ELR (cell line): Measurements from ENCODE around the gene DHCR7.
A peak's percentile ranks its signal among the peaks of the same experiment; 100 is the strongest.

Experiments
- DNase-seq: peaks from one replicate; pipeline ENCODE4 v3.0.0-alpha.2; 2015; ENCODE audit warnings: low read depth

Gene DHCR7

DNA sequence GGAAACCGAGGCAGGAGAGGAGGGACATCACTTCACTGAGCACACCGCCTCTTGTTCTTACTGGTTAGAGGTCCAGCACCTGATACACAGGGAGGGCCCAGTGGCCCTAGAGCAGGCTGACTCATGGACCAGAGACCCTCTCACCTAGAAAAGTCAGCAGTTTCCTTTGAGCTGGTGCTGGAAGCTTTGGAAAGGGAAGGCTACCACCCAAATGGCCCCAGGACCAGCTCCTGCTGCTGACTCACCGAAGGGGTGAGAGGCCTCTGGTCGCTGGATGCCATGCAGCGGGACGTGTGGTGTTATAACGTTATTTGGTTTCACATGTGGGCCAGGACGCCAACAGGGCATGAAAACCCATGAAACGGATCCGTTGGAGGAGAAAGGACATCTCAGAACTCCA, 8.6 kb upstream of the DHCR7 start:
- DNase-seq: no peak

DNA sequence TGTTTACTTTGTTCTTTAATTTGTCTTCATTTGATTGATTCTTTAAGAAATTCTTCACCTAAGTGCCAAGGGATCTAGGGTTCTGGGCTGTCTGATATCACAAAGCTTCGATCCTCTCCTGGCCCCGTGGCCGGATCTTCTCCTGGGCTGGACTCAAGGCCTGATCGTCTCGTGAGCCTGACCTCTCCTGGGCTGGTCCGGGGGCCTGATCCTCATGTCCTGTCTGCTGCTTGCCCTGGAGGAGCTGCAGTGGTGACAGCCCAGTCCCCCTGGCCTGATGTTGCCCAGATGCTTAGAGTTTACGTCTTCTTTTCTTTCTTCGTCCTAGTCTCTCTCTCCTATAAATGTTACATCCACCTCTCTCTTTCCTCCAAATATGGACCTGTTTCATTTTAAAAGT, 8.1 kb upstream of the DHCR7 start:
- no peak for DNase-seq

DNA sequence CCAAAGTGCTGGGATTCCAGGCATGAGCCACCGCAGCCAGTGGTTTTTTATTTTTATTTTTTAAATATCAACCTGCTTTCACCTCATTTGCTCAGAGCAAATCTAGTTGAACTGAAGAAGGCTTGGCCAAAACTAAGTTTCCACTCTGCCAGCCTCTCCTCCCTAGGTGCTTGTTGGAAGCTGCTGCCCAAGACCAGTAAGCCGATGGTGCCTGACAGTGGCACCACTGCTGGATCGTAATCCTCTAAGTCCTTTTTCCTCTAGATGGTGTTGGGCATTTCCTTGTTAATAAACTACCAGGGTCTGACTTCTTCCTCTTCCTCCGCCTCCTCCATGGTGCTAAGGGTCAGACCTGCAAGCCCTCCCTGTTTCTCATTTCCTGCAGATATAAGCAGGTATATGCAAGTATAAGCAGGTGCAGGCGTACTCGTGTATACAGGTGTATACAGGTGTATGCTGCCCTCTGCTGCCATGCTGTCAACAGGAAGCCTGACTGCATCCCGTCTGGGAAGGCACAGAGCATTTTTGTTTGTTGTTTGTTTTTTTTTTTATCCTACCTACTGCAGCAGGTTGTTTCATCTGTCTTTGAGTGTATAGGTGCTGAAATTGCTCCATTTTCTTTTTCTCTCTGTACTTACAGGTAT, 6.4 kb upstream of the DHCR7 start:
- DNase-seq: no peak

DNA sequence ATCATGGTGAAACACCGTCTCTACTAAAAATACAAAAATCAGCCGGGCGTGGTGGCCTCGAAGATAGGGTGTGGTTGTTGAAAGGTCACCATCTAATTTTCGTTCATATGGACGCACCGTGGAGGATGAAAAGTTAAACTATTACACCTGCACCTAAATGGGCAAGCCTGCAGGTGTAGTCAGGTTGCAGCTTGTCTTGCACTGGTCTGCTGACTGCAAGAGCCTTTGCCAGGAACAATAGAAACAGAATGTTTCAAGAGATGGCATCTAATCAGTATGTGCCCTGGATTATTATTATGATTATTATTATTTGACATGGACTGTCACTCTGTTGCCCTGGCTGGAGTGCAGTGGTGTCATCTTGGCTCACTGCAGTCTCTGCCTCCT, 5.7 kb upstream of the DHCR7 start:
- DNase-seq: no peak

DNA sequence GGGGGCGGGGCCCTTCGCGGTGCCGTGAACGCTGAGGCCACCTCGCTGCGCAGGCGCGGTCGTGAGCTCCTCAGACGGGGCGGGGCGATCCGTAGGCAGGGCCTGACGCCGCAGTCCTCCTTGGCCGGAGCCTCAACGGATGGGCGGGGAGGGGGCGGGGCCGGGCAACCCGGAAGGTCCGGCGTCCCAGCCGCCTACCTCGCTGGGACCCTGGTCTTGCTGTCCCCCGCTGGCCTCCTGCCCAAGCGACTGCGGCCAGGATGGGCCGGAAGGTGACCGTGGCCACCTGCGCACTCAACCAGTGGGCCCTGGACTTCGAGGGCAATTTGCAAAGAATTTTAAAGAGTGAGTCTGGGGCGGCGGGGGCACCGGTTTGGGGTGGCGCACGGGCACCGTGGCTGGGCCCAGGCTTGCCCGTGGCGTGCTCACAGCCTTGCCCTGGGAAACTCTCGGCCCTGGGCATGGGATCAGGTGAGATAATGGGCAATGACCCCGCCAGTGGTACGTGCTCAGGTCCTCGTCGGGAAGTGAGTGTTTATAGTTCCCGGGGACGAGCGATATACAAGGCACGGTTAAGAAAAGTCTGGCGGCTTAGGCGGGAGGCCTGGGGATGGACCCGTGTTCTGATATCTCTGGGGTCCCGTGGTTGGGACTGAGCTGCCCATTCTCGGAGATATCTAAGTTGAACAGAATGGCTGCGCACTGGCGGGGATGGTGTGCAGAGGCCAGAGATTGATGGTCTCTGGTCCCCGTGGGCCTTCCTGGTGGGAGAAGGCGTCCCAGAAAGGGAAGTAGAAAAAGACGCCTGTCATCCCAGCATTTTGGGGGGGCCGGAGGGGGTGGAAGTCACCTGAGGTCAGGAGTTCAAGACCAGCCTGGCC, 5.1 kb upstream of the DHCR7 start, which contains the start of gene NADSYN1:
Gene NADSYN1, plus strand, starts transcription at position 167 of the 881 bp plus-strand sequence. Its CDS starts 94 bp downstream, at position 261.
- DNase-seq: peak; percentile 95

DNA sequence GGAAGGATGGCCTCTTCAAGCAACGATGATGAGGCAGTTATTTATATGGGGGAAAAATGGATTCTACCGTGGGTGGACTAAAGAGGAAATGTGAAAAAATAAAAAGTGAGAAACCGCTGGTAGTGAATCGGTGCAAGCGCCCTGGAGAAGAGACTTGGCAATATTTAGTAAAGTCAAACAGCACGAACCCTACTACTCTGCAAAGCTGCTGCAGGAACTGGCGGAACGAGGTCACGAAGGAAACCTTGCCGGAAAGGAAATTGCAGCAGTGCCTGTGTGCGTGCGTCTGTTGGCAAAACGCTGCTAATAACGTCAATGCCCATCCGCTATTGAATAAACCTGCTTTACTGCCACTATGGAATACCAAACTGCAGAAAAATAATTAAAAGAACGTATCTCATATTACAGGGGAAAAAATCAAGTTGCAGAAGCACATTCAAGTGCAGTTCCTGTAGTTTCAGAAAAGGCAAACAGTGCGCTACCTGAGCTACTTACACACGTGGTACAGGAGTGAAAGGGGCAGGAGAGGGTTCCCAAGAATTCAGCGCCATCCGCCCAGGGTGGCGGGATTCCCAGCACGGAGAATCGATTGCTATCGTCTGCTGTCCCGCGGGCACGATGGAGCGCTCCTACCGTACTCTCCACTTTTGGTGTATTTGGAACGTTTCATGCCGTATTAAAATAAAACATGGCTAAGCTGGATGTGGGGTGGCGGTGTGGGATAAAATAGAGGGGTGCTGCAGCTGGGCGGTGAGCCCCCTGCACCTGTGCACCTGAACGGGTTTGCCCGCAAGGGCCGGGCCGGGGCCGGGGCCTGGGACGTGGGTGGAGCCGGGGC, 4.2 kb upstream of the DHCR7 start:
- no peak for DNase-seq

DNA sequence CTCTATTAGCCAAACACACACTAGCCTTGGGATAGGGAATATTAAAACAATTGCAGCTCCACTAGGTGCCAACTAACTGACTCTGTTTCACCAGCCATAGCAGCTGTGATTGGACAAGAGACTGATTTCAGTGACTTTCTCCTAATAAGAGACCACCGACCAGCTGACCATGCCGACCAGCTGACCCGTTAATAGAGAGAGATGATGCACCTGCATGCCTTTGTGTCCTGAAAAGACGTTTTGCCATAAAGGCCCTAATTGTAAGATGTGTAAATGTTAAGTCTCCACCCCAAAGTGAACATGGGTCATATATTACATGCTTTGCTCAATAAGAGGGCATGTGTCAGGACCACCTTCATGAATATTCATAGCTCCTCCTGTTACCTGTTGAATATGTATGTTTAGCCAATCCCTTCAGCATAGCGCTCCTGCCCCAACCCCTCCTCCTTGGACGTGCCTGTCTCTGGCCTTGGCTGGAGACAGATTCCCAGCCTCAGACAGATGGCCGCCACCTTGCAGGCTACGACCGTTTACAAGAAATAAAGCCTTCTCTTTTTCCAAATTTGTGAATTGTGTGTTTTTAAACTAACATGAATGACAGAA, 3.5 kb upstream of the DHCR7 start:
- DNase-seq: no peak

DNA sequence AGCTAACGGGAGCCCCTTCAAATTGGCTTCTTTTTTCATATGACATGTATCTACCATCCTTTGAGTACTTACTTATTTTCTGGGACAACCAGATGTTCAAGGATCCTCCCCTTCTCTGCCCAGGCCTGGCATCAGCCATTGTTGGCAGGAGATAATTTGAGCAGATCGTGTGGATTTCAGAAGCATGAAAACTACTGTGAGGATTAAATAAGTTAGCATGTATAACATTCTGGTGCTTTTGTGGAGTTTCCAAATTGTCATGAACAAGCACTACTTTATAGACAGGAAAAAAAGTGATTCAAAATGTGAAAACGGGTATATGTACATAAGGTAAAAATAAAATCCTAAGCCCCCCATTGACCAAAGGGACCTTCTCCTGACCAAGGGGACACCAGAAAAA, 2.7 kb upstream of the DHCR7 start:
- DNase-seq: no peak

DNA sequence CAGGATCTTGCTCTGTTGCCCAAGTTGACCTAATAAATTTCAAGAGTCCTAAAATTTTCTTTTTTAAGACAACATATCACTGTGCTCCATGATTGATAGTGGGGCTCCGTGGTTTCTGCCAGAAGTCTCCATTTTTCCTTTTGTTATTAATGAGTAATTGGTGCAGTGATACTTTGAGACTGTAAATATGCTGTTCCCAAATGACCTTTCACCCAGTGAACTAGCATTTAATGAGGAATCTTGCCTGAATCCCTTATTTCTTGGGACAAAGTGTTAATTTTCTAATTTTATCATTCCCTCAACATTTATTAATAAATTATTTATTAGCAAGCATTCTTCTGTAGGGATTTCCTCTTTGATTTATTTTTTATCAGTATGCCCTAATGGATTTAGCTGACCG, 2.3 kb upstream of the DHCR7 start:
- no peak for DNase-seq

DNA sequence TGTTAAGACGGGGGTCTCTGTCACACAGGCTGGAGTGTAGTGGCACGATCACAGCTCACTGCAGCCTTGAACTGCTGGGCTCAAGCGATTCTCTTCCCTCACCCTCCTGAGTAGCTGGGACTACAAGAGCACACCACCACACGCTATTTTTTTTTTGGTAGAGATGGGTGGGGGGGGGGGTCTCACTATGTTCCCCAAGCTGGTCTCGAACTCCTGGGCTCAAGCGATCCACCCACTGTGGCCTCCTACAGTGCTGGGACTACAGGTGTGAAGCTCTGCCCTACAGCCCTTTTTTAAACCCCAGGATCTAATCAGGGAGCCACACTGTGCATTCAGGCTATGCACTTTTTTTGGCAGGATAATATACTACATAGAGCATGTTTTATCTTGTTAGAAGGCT, 1.4 kb upstream of the DHCR7 start:
- no peak for DNase-seq

DNA sequence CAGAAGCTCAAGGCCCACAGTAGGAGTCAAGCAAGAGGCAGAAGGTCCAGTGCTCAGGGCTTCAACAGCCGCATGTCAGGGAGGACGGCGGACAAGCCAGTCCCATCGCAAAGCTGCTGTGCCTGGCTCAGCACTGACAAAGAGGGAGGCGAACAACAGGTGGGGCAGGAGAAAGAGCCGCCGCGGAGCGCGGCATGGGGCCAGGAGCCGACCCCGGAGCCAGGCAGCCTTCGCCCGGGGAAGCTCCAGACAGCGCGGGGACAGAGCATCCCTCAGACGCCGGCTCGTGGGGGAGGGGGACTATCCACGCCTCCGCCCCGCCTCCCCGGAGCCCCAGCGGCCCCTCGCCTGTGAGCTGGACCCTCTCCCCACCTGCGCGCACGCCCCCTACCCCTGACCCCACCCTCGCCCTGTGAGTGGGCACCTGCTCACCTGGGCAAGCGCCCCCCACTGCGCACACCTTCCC, 369 bp downstream of the DHCR7 start:
- DNase-seq: peak; percentile 22

DNA sequence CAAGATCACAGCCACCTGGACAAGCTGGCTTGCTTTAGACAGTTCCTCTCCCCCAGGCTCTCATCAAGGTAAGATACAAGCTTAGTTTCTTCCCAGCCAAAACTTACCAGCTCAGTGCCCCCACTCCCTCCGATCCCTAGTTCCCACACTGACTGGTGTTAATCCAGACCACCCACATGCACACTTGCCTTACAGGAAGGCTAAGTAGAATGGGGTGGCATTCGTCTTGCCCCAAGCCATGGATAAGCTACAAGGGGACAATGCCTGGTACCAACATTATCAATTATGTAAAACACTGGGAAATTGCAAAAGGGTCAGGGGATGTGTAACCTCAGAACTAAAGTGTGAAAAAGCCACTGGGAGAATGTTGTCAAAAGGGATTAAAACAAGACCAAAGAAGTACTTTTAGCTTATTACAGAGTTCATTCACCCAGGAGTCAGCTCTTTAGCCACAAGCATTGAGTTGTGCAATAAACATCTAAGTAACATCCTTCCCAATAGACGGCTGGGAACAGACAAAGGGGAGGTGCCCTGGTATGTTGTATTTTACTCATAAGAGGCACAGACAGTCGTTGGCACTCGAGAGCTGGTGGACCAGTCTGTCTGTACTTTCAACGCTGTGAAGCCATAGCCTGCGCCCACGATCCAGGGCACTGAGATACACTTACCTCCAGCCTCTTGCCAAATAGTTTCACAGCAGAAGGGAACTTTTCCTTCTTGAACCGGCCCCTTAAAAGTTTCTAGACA, 1.1 kb downstream of the DHCR7 start:
- DNase-seq: peak; percentile 57

DNA sequence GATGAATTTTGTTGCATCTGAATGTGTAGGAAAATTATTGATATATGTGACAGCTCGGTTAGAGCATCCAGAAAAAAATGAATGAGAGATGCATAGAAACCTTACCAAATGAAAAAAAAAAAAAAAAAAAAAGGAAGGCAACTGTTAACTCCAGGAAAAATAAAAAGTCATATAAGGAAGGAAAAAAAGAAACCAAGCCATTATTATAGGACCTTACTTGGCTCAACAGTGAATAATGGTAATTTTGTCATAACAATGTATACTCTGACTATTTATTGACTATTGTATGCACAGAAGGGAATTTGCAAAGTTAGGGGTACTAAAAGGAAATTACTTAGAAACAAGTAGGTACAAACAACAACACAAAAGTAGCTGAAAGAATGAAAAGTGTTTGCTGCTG, 2.0 kb downstream of the DHCR7 start:
- DNase-seq: no peak

DNA sequence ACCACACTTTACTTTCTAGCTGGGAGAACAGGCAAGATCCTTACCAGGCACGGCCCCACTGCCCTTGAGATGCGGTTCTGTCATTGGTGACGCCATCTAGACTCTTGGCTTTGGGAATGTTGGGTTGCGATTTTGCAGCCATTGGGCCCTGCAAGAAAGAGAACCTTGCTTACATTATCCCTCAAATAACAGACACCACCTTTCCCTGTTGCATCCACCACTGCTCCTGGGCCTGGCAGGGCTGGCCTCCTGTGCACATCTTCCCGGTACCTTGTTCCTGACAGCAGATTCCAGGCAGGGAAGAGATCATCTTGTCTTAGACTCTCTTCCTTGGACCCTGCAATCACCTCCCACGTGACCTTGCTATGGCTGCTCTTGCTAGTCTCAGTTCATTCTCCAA, 3.4 kb downstream of the DHCR7 start:
- DNase-seq: no peak

DNA sequence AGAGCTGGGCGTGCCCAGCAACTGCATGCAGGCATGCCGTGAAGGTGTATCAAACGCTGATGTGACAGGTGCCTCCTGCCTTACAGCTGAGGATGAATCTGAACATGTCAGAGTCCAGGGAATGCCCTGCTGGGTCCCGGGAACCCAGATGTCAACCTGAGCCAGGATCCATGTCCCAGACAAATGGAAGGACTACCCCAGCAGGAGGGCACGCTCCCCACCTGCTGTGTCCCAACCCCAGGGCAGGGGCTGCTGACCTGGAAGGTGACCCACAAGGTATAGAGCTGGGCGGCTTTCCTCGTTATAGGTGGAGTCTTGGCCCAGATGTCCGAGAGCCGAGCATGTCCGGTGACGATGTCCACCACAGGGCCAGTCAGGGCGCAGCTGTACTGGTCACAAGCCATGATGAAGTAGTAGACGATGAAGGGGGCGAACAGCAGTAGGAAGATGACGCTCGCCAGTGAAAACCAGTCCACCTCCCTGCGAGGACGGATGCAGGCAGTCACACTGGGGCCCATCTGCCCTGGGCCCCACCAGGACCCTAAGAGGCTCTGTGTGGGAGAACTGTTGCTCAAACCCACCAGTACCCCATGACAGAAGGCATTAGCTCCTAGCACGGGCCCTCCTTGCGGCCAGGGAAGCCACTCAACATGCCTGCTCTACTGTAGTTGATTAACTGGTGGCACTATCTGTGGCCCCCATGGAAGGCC, 4.3 kb downstream of the DHCR7 start:
- DNase-seq: no peak

DNA sequence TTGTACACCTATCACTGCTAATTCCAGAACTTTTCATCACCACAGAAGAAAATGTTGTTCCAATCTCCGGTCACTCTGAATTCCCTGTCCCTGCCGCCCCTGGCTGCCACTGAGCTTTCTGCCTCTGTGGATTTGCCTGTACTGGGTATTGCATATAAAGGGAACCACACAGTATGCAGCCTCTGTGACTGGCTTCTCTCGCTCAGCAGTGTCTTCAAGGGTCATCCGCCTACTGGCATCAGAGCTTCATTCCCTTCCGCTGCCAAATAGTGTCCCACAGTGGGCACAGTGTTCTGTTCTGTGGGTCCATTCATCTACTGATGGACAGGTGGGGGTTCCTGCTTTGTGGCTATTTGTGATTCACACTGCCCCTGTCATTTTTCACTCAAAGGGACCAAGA, 5.3 kb downstream of the DHCR7 start:
- DNase-seq: no peak

DNA sequence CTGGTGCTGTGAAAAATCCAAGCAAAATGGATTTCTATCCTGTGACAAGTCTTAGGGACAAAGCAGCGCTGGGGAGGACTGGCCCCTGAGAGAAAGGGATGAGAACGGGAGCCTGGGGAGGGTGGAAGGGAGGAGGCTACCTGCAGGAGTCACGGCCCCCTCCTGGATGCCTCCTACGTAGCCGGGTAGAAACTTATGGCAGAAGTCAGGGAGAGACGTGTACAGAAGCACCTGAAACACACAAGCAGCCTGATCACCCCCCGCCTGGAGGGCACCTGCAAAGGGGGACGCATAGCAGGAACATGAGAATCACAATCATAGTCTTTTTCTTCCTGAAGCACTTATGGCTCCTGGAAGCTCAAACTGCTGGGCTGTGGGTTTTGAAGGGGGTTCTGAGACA, 6.1 kb downstream of the DHCR7 start:
- no peak for DNase-seq

DNA sequence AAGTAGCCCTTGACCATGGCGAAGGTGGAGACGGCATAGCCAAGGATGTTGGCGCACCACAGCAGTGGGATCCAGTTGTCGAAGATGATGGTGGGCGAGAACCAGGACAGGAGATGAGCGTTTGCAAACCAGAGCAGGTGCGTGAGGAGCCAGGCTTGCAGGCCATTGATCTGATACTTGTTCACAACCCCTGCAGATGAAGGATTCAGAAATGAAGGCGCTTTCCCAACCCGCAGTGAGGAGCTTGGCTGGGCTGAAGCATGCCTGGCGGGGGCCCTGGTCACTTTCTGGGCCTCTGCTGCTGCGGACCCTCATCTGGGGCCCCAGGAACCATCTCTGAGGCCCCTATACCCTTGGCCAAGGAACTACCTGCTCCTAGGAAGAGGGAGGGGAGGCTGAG, 6.9 kb downstream of the DHCR7 start:
- no peak for DNase-seq

DNA sequence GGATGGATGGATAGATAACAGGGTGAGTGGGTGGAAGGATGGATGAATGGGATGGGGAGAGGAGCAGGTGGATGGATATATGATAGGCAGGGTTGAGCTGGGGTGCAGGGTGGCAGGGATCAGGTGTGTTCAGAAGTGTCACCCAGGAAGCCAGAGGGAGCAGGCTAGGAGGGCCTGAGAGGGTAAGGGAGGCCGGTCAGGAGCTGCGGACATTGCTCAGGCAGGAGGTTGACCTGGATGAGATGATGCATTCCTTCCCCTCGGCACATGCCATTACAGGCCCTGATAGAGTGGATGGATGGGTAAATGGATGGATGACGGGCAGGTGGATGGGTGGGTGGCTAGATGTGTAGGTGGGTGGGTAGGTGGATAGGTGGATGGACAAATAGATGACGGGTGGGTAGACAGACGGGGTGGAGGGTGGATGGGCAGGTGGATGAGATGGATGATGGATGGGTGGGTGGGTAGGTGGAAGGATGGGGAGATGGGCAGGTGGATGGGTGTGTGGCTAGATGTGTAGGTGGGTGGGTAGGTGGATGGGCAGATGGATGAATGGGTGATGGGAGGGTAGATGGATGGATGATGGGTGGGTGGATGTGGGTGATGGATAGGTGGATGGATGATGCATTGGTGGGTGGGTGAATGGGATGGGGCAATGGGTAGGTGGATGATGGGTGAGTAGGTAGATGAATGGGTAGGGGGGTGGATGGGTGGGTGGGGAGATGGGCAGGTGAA, 8.0 kb downstream of the DHCR7 start:
- no peak for DNase-seq

DNA sequence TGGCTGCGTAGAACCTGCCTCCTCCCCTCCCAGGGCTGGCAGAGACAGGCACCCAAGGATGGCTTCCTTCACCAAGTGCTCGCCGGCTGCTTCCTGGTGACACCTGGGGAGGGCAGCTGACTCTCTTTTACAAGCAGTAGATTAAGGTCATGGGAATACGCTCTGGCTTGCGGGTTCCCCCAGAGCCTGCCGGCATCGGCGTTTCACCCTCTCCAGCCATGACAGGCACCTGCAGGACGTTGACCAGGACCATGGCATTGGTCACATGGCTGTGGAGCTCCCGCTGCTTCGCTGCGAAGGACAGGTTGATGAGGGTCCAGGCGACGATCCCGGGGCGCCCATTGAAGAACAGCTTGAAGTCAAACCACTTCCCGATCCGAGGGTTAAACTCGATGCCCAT, 9.5 kb downstream of the DHCR7 start:
- DNase-seq: no peak
